ENCODE measurements around the gene TSEN15.
"Not testable (repeated sequence)": the region's sequence is repeated elsewhere in the genome, so short reads cannot be mapped to it uniquely, and the experiment has no call there.

Gene TSEN15

GRCh38 chr1:184085667-184086066 lies 34.1 kb downstream of the TSEN15 start:
- no peak for TF ChIP-seq CTCF (IDR thresholded peaks at IDR 0.05; ENCODE audit: control insufficient read depth, insufficient read depth, low read depth, low read length, missing control alignments)
- H3K4me3 ChIP-seq (ENCODE audit: control insufficient read depth, low read depth, low read length), result no peak overlapping the region

GRCh38 chr1:184088037-184088436 lies 36.5 kb downstream of the TSEN15 start:
- no peak for DNase-seq (ENCODE audit: low read depth)
- no peak overlapping the region for H3K4me3 ChIP-seq (ENCODE audit: control insufficient read depth, low read depth, low read length)
- no peak for TF ChIP-seq CTCF (IDR thresholded peaks at IDR 0.05; ENCODE audit: control insufficient read depth, insufficient read depth, low read depth, low read length, missing control alignments)

More at GRCh38 chr1:184085667-184086066, 34.1 kb downstream of the TSEN15 start:
- DNase-seq (ENCODE audit: low read depth), result no peak

- DNase-seq (ENCODE audit: low read depth), result no peak
- no peak overlapping the region for H3K4me3 ChIP-seq (ENCODE audit: control insufficient read depth, low read depth, low read length)
- no peak for TF ChIP-seq CTCF (IDR thresholded peaks at IDR 0.05; ENCODE audit: control insufficient read depth, insufficient read depth, low read depth, low read length, missing control alignments)
These were observed 41.5 kb downstream of the TSEN15 start for GRCh38 chr1:184093071-184093470.

GRCh38 chr1:184096005-184096404 lies 44.5 kb downstream of the TSEN15 start:
- no peak for TF ChIP-seq CTCF (IDR thresholded peaks at IDR 0.05; ENCODE audit: control insufficient read depth, insufficient read depth, low read depth, low read length, missing control alignments)
- DNase-seq (ENCODE audit: low read depth), result no peak
- H3K4me3 ChIP-seq (ENCODE audit: control insufficient read depth, low read depth, low read length), result no peak overlapping the region

DNA sequence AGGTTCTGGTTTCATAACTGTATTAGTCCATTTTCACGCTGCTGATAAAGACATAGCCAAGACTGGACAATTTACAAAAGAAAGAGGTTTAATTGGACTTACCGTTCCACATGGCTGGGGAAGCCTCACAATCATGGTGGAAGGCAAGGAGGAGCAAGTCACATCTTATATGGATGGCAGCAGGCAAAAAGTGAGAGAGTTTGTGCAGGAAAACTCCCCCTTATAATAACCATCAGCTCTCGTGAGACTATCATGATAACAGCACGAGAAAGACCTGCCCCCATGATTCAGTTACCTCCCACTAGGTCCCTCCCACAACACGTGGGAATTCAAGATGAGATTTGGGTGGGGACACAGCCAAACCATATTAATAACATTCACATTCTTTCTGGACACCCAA lies 45.0 kb downstream of the TSEN15 start:
- DNase-seq (ENCODE audit: low read depth), result not testable (repeated sequence)

DNA sequence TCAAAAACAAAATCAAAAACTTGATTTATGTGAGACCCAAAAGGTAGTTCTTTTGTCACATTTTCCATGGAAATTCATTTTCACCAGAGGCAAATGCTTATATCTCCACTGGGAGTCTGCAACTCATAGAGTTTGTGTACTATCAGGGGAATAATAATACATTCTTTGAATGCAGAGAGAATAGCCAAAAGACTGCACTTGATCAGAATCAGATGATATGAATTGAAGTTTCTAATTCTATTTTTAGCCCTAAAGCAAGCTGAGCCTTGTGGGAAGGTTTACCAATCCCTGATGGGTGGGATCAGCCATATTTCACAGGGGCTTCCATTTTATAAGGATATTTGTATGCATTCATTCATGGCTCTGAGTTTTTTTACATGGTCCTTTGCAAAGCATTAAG lies 49.6 kb downstream of the TSEN15 start:
- DNase-seq (ENCODE audit: low read depth), result no peak
- no peak overlapping the region for H3K4me3 ChIP-seq (ENCODE audit: control insufficient read depth, low read depth, low read length)
- TF ChIP-seq CTCF (IDR thresholded peaks at IDR 0.05; ENCODE audit: control insufficient read depth, insufficient read depth, low read depth, low read length, missing control alignments), result no peak

More for the DNA sequence above, 45.0 kb downstream of the TSEN15 start:
- H3K4me3 ChIP-seq (ENCODE audit: control insufficient read depth, low read depth, low read length), result not testable (repeated sequence)

GRCh38 chr1:184101571-184101970 lies 50.0 kb downstream of the TSEN15 start:
- no peak for DNase-seq (ENCODE audit: low read depth)
- TF ChIP-seq CTCF (IDR thresholded peaks at IDR 0.05; ENCODE audit: control insufficient read depth, insufficient read depth, low read depth, low read length, missing control alignments), result no peak
- no peak overlapping the region for H3K4me3 ChIP-seq (ENCODE audit: control insufficient read depth, low read depth, low read length)
